HG03175 (cell line): ENCODE data around the gene FOXJ2.
"Not testable (repeated sequence)": the region's sequence is repeated elsewhere in the genome, so short reads cannot be mapped to it uniquely, and the experiment has no call there.

Experiments used
- ATAC-seq: cut with Tn5 transposase; IDR thresholded peaks from one replicate; pipeline ENCODE4 v1.9.1; 2021; ENCODE audit warnings: mild to moderate bottlenecking, moderate library complexity; ENCODE audit not compliant: unreplicated experiment

The FOXJ2 gene

DNA sequence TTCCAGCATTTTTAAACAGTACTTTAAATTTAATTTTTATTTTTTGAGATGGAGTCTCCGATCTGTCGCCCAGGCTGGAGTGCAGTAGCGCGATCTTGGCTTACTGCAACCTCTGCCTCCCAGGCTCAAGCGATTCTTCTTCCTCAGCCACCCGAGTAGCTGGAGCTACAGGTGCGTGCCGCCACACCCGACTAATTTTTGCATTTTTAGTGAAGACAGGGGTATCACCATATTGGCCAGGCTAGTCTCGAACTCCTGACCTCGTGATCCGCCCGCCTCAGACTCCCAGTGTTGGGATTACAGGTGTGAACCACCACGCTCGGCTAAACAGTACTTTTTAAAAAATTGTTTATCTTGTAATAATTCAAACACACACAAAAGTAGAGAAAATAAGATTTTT, 4.2 kb upstream of the FOXJ2 start:
- ATAC-seq: no peak

DNA sequence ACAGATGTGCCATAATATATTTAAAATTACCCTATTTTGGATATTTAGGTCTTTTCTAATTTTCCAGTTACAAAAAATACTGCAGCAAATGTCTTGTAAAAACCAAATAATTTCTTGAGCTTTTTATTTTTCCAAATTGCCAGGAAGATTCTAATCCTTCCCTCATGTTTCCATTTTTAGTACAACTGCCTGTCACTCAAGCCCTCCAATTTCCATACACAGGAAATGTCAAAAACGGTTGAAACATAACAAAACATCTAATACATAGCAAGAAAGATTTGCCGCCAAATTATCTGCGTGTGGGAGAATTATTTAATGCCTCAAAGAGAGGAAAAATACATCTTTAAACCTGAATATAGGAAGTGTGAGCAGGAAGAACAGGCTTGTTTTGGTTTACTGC, 2.3 kb upstream of the FOXJ2 start:
- ATAC-seq: no peak

DNA sequence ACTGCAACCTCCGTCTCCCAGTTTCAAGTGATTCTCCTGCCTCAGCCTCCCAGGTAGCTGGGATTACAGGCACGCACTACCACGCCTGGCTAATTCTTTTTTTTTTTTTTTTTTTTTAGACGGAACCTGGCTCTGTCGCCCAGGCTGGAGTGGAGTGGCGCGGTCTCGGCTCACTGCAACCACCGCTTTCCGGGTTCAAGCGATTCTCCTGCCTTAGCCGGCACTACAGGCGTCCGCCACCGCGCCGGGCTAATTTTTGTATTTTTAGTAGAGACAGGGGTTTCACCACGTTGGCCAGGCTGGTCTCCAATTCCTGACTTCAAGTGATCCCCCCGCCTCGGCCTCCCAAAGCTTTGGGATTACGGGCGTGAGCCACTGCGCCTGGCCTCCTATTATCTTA, 1.5 kb upstream of the FOXJ2 start:
- ATAC-seq: not testable (repeated sequence)

GRCh38 chr12:8031872-8032241, 659 bp upstream of the FOXJ2 start:
- no peak for ATAC-seq

GRCh38 chr12:8033153-8034044, 883 bp downstream of the FOXJ2 start:
- peak; percentile 10 for ATAC-seq

DNA sequence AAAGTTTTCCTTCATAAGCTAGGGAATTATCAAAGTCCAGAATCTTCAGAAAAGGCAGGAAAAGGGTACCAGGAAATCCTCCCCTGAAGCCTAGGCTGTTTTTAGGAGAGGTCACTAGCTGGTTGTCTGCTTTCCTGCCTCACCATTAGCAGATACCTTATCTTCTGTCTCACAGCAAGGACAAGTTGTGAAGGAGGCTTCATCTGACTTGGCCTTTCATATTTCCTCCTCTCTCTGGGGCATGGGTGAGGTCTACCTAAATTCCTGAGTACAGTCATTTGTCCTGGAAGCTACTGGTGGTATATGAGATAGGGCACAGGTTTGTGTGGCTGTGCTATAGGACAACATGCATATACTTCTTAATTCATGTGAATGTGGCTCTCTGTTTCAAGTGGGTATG, 2.3 kb downstream of the FOXJ2 start:
- ATAC-seq: no peak

DNA sequence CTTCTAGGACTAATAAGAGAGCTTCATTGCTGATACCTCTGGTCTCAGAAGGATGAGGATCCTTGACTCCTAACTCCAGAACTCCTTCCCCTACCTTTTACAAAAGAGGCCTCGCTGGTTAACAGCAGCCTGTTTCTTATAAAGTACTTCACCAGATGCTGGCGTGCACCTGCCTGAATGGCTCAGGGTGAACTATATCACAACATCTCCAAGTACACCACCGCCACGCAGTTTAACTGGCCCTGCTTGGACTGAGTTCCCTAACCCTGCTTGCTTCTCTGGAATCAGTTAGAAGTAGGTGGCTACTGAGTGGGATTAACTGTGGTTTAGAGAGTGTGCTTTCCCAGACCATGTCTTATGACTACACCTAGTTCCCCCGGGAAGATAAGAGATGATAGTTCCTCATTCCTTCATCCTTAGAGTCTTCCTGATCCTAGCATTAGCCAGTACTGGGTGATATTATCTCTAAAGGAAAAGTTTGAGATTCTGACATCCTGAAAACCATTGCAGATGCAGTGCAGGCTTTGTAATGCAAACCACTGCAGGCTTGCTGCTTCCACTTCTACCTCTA, 3.0 kb downstream of the FOXJ2 start:
- ATAC-seq: no peak

DNA sequence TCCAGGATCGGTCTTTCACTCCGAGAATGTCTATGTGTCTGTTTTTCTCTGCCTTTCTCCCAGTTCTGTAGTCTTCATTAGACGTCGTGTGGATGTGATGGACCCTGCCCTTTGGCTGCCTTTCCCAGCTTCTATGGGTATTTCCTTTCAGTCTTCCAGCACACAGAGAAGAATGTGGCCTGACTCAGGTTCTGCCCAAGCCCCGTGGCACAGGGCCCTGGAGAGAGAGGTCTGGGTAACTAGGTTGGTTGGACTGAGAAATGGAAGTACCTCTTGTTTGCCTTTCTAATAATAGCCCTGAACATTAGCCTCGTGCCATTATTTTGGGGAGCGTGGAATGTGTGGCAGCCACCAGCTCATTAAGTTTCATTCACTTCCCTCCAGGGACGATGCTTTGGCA, 3.8 kb downstream of the FOXJ2 start:
- no peak for ATAC-seq

- ATAC-seq: no peak
These were observed 4.6 kb downstream of the FOXJ2 start for GRCh38 chr12:8037046-8037663.

DNA sequence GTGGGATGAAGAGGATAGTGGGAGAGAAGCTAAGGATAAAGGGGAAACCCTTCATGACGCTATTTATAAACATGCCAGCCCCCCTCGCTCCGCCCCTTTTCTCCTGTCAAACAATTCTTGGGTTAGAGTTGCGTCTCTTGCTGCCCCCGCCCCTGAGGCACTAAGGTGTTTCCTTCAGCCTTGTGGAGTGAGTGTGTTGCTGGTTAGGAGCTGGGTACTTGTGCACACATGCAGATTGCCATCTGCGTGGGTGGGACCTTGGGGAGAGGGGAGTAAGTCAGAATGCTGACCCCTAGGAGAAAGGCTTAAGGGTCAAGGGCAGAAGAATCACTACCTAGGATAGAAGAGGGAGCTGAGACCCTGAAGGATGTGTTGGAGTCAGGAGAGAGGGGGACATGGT, 5.4 kb downstream of the FOXJ2 start:
- ATAC-seq: no peak

DNA sequence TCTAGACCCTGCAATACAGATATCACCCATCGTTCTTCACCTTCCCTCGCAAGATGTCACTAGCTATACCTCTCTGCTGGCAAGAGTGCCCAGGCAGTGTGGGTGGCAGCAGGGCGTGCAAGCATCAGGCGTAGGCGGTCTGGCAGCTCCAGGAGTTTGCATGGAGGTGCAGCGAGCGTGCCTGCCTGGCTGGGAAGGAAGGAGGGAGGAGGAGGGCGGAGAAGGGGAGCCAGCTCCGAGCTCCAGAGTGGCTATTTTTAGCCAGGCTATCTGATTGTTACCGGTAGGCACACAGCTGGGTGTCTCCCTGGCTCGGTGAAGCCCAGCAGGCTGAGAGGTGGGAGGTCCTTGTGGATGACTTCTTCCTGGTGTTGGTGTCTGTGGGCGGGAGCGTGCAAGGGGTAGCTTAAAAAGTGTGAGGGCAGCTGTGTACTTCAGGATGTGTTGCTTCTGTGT, 6.2 kb downstream of the FOXJ2 start:
- ATAC-seq: no peak

GRCh38 chr12:8040791-8041190, 8.3 kb downstream of the FOXJ2 start:
- ATAC-seq: no peak

- peak; percentile 43 for ATAC-seq
These were observed 13.7 kb downstream of the FOXJ2 start for GRCh38 chr12:8045952-8046944.

DNA sequence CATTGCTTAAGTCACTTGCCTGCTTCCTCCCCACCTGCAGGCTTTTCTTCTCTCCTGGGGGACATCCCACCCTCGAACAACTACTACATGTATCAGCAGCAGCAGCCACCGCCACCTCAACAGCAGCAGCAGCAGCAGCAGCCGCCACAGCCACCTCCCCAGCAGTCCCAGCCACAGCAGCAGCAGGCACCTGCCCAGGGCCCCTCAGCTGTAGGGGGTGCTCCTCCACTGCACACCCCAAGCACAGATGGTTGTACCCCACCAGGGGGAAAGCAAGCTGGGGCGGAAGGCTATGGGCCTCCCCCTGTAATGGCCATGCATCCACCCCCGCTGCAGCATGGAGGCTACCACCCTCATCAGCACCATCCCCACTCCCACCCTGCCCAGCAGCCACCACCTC, 15.3 kb downstream of the FOXJ2 start:
- no peak for ATAC-seq

DNA sequence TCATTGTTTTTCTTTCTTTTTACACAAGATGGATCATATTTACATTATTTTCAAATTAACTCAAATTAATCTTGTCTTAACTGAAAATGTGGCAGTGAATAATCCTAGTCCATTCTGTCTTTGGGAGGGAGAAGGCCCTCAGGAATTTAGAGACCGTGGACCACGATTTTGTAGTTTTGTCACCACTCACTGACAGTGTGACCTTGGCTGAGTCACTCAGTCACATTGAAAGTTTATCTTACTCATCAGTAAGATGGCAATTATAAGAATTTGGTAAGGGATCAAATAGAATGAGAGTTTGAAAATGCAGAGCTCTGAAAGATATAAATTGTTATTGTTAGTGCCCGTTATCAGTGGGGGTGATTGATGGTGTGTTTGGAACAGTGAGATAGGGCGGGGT, 16.4 kb downstream of the FOXJ2 start:
- no peak for ATAC-seq

DNA sequence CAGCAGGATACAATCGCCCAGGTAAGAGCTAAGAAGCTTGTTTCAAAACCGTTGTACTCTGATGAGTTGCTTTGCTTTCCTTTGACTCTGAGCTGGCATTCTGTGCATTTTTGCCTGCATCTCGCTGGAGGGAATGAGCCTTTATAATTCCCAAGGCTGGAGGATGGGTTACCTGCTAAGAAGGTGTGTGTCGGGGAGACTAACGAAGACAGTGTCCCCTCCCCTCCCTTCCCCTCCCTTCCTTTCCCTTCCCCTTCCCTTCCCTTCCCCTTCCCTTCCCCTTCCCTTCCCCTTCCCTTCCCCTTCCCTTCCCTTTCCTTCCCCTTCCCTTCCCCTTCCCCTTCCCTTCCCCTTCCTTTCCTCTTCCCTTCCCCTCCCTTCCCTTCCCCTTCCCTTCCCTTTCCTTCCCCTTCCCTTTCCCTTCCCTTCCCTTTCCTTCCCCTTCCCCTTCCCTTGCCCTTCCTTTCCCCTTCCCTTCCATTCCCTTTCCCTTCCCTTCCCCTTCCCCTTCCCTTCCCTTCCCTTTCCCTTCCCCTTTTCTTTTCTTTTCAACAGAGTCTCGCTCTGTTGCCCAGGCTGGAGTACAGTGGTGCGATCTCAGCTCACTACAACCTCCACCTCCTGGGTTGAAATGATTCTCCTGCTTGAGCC, 18.2 kb downstream of the FOXJ2 start:
- ATAC-seq: no peak

GRCh38 chr12:8052679-8053078, 20.2 kb downstream of the FOXJ2 start:
- no peak for ATAC-seq

DNA sequence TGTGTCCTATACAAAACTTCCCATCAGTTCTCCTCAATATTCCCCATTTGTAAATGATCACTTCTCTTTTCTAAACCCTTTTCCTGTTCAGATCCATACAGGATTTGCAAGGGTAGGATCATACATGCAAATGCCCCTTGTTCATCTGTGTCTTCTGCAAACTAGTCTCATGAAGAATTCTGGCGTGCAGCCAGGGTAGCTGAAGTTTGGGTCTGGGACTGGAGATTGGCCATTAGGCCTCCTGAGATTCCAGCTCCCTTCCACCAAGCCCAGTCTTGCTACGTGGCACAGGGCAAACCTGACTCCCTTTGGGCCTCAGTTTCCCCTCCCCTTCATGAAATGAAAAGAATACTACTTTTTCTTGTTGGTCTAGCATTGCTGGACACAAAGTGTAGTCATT, 22.3 kb downstream of the FOXJ2 start:
- no peak for ATAC-seq

DNA sequence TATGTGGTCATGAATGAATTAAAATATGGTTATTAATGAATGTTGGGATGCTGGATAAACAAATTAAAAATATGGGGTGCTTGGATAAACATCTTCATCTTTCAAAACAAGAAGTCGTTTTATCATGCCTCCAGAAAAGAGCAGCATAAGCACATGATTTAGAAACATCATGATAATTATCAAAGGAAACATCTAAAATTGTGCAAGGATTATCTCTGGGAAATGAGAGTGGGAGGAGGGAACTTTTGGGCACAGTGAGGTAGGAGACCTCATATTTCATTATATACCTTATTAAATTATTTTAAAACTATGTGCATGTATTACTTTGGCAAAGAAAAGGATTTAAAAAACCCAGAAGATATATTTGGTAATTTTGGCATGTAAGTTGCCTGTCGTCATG, 24.8 kb downstream of the FOXJ2 start:
- no peak for ATAC-seq

GRCh38 chr12:8057839-8058238, 25.3 kb downstream of the FOXJ2 start:
- no peak for ATAC-seq
